ENCODE results near the gene PHLDA2. TPM values are rescaled to one million over a fixed set of nuclear protein-coding genes. Genes with fewer than 3 reads are reported as not detected.

The PHLDA2 gene
- total RNA-seq, 5 donors from 2014 or later (not counting 1 experiment from before 2014, with no cell fraction given) = 0.65 to 1.3 (median 0.79) TPM

DNA sequence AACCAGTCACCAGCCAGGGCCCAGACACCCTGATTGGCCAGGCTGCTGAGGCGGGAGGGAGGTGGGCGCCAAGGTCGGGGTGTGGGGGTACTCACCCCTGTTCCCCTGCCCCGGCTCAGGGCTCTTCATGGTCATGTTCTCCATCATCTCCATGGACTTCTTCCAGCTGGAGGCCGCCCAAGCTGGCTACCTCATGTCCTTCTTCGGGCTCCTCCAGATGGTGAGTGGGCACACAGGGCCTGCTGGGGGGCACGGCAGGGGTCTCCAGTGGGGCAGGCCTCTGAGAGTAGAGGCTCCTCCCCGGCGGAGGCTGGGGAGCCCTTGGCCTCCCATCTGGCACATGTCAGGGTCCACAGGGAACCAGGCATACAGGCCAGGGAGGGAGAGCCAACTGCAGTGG lies 10.0 kb downstream of the PHLDA2 start:
- Histone ChIP-seq H3K27me3 (replicated peaks in 1 of 2; ENCODE audit: control insufficient read depth in 2 of 2, extremely low read depth in 1 of 2, insufficient read depth in 2 of 2, low read length in 1 of 2) (no peaks in the 10 kb centered on the region), H3K4me1 (ENCODE audit: control insufficient read depth in 1 of 2, extremely low read depth in 1 of 2, insufficient read depth in 2 of 2, low read length in 2 of 2) (peaks cover 0 to 3% of the 10 kb centered on the region in 2 experiments), H3K36me3 (ENCODE audit: control insufficient read depth in 2 of 2, extremely low read depth in 1 of 2, insufficient read depth in 1 of 2, low read length in 1 of 2) (no peaks in the 10 kb centered on the region), H3K4me3 (ENCODE audit: control insufficient read depth in 1 of 2, extremely low read depth in 1 of 2, low read length in 1 of 2) (no peak overlapping the region), H3K9me3 (no peaks in the 10 kb centered on the region), H3K27ac (ENCODE audit: low read length) (no peak overlapping the region)
- Mint-ChIP-seq H3K36me3 (no peaks in the 10 kb centered on the region), H3K9me3 (no peaks in the 10 kb centered on the region), H3K4me1 (peaks cover under 1 to 2% (median 1%) of the 10 kb centered on the region in 3 donors), H3K27ac (no peak overlapping the region), H3K27me3 (no peaks in the 10 kb centered on the region), H3K4me3 (no peak overlapping the region)
- WGBS (ENCODE audit: insufficient coverage) = 91% methylated on average over 8 of the region's 9 CpGs
- DNase-seq = no peak
- POLR2A ChIA-PET = interaction anchor here in 1 of 2 donors (0.6 kb wide), 1 partner anchor 15 kb away, joined by 3 read pairs; no protein-coding TSS in a partner anchor
- no peak for ATAC-seq (replicated peaks in 1 of 4)
- CTCF ChIA-PET = no interaction called here

DNA sequence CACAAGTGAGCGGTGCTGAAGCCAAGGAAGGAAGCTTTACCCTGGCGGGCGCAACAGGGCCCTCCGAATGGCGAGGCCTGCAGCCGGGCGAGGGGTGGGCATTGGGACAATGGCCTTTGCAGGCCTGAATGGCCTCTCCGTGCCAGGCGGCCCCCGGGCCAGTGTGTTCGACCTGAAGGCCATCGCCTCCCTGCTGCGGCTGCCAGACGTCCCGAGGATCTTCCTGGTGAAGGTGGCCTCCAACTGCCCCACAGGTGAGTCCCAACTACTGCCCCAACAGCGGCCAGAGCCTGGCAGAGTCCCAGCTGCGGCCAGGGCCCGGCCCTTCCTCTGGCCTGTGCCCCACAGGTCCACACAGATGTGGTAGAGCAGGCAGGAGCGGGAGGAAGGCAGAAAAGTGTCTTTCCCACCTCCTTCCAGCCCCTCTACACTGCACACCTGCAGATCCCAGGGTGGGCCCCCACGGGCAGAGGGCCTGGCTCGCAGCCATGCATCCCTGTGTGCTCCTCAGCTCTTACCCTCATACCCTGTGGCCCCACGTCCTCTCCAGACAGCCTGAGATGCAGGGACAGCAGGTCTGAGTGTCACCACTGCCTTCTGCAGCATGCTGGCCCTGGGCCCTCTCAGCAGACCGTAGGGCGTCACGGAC lies 11.3 kb downstream of the PHLDA2 start:
- POLR2A ChIA-PET = no interaction called here
- H3K9me3 Mint-ChIP-seq = no peaks in the 10 kb centered on the region

DNA sequence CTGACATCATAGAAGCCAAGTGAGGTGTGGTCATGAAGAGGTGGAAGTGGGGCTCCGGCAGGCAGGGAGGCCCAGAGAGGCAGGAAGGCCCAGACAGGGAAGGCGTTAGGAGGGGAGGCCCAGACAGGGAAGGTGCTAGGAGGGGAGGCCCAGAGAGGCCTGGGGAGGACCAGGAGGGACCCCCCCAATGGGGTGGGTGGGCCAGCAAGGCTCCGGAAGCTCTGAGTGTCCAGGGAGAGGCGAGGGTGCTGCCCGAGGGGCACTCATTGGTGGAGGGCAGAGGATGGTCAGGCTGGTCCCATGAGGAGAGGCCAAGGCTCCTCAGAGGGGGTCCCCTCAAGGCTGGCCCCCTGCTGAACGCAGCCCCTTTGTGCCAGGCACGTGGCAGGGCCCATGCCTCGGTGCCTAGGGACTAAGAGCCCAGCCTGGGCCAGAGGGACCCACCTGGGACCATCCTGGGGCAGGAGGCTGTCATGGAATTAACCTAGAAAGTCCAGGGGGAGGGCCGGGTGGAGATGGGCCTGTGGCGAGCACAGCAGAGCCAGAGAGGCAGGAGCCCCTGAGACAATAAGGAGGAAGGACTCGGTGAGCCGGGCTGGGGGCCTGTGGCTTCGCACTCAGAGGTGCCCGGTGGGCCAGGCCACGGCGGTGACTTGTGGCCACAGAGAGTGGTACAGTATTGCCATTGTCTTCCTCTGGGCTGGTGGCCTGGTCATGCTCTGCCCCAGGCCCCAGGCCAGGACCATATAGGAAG lies 12.2 kb downstream of the PHLDA2 start:
- H3K36me3 Mint-ChIP-seq = no peaks in the 10 kb centered on the region
- Histone ChIP-seq H3K4me3 (ENCODE audit: control insufficient read depth in 1 of 2, extremely low read depth in 1 of 2, low read length in 1 of 2) (no peak overlapping the region), H3K36me3 (ENCODE audit: control insufficient read depth in 2 of 2, extremely low read depth in 1 of 2, insufficient read depth in 1 of 2, low read length in 1 of 2) (no peaks in the 10 kb centered on the region), H3K9me3 (no peaks in the 10 kb centered on the region), H3K27ac (ENCODE audit: low read length) (no peak overlapping the region), H3K27me3 (replicated peaks in 1 of 2; ENCODE audit: control insufficient read depth in 2 of 2, extremely low read depth in 1 of 2, insufficient read depth in 2 of 2, low read length in 1 of 2) (no peaks in the 10 kb centered on the region), H3K4me1 (ENCODE audit: control insufficient read depth in 1 of 2, extremely low read depth in 1 of 2, insufficient read depth in 2 of 2, low read length in 2 of 2) (peaks cover 0 to 23% of the 10 kb centered on the region in 2 experiments)
- no peak overlapping the region for H3K27ac Mint-ChIP-seq
- DNase-seq (no peak), ATAC-seq (replicated peaks in 1 of 4) (no peak)
- no peaks in the 10 kb centered on the region for H3K9me3 Mint-ChIP-seq
- H3K4me1 Mint-ChIP-seq = peaks cover 12 to 16% (median 14%) of the 10 kb centered on the region in 3 donors
- H3K4me3 Mint-ChIP-seq = no peak overlapping the region
- H3K27me3 Mint-ChIP-seq = no peaks in the 10 kb centered on the region
- CTCF ChIA-PET = no interaction called here
- 84% methylated on average over 16 of the region's 16 CpGs for WGBS (ENCODE audit: insufficient coverage)
- POLR2A ChIA-PET = no interaction called here

More for the DNA sequence above, 11.3 kb downstream of the PHLDA2 start:
- Mint-ChIP-seq H3K27me3 (no peaks in the 10 kb centered on the region), H3K4me3 (no peak overlapping the region), H3K4me1 (peaks cover 12 to 14% (median 12%) of the 10 kb centered on the region in 3 donors), H3K36me3 (no peaks in the 10 kb centered on the region), H3K27ac (no peak overlapping the region)
- peaks cover 0 to 15% of the 10 kb centered on the region in 2 experiments for H3K4me1 ChIP-seq (ENCODE audit: control insufficient read depth in 1 of 2, extremely low read depth in 1 of 2, insufficient read depth in 2 of 2, low read length in 2 of 2)
- no peaks in the 10 kb centered on the region for H3K36me3 ChIP-seq (ENCODE audit: control insufficient read depth in 2 of 2, extremely low read depth in 1 of 2, insufficient read depth in 1 of 2, low read length in 1 of 2)
- ATAC-seq (replicated peaks in 1 of 4) (no peak), DNase-seq (no peak)
- CTCF ChIA-PET = no interaction called here
- 81% methylated on average over 19 of the region's 25 CpGs for WGBS (ENCODE audit: insufficient coverage)
- H3K27ac ChIP-seq (ENCODE audit: low read length) = no peak overlapping the region
- H3K9me3 ChIP-seq = no peaks in the 10 kb centered on the region
- no peak overlapping the region for H3K4me3 ChIP-seq (ENCODE audit: control insufficient read depth in 1 of 2, extremely low read depth in 1 of 2, low read length in 1 of 2)
- no peaks in the 10 kb centered on the region for H3K27me3 ChIP-seq (replicated peaks in 1 of 2; ENCODE audit: control insufficient read depth in 2 of 2, extremely low read depth in 1 of 2, insufficient read depth in 2 of 2, low read length in 1 of 2)

DNA sequence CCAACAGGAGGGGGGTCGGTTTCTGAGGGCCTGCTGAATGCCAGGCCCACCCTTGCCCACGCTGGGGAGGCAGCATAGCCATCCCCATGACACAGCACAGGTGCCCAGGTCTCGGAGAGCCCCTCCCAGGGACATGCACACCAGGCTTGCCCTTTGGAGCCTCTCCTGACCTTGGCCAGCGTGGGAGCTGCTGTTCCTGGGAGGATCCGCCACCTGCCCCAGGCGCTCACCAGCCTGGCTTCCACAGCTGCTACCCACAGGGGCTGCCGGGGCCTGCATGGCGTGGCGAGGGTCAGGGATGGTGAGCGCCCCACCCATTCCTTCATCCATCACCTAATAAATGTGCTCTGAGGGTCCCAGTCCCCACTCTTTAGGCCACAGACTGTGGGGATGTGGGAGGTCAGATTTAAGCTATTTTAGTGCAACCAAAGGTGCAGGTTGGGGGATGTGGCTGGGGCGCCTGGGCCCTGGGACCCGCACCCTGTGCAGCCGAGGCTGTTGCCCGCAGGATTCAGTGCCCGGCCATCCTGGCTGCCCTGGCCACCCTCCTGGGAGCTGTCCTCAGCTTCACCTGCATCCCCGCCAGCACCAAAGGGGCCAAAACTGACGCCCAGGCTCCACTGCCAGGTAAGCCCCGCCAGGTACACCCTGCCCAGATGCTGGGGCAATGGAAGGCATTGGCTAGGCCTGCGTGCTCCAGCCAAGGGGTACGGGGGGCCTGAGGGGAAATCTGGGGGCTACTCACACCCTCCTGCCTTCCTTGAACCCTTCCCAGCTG lies 12.9 kb downstream of the PHLDA2 start:
- 87% methylated on average over 12 of the region's 20 CpGs for WGBS (ENCODE audit: insufficient coverage)
- Histone ChIP-seq H3K9me3 (no peaks in the 10 kb centered on the region), H3K4me3 (ENCODE audit: control insufficient read depth in 1 of 2, extremely low read depth in 1 of 2, low read length in 1 of 2) (no peak overlapping the region), H3K4me1 (ENCODE audit: control insufficient read depth in 1 of 2, extremely low read depth in 1 of 2, insufficient read depth in 2 of 2, low read length in 2 of 2) (peaks cover 0 to 24% of the 10 kb centered on the region in 2 experiments), H3K27ac (ENCODE audit: low read length) (no peak overlapping the region), H3K36me3 (ENCODE audit: control insufficient read depth in 2 of 2, extremely low read depth in 1 of 2, insufficient read depth in 1 of 2, low read length in 1 of 2) (no peaks in the 10 kb centered on the region), H3K27me3 (replicated peaks in 1 of 2; ENCODE audit: control insufficient read depth in 2 of 2, extremely low read depth in 1 of 2, insufficient read depth in 2 of 2, low read length in 1 of 2) (no peaks in the 10 kb centered on the region)
- DNase-seq = no peak
- H3K9me3 Mint-ChIP-seq = no peaks in the 10 kb centered on the region
- H3K36me3 Mint-ChIP-seq = no peaks in the 10 kb centered on the region
- no peaks in the 10 kb centered on the region for H3K27me3 Mint-ChIP-seq
- H3K4me3 Mint-ChIP-seq = no peak overlapping the region
- ATAC-seq (replicated peaks in 1 of 4) = no peak
- H3K27ac Mint-ChIP-seq = no peak overlapping the region
- CTCF ChIA-PET = no interaction called here
- POLR2A ChIA-PET = no interaction called here
- peaks cover 12 to 19% (median 17%) of the 10 kb centered on the region in 3 donors for H3K4me1 Mint-ChIP-seq

DNA sequence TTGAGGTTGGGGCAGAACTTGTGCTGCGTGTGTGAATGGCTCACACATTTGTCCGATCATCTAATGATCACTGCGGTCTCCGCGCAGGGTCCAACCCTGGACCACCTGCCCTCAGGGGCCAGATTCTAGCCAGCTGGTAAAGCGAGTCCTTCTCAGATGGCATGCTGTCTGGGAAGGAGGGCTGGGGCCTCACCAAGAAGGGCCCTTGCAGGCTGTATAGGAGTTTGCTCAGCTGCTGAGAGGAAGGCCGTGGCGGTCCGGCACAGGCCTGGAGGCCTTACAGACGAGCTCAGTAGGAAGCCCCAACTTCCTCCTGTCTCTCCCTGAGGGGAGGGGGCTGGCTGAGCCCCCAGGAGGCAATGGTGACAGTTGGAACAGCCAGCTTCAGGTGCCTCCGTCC lies 13.7 kb downstream of the PHLDA2 start:
- POLR2A ChIA-PET = no interaction called here
- H3K27me3 Mint-ChIP-seq = no peaks in the 10 kb centered on the region
- H3K36me3 Mint-ChIP-seq = no peaks in the 10 kb centered on the region
- Histone ChIP-seq H3K9me3 (no peaks in the 10 kb centered on the region), H3K27ac (ENCODE audit: low read length) (no peak overlapping the region), H3K27me3 (replicated peaks in 1 of 2; ENCODE audit: control insufficient read depth in 2 of 2, extremely low read depth in 1 of 2, insufficient read depth in 2 of 2, low read length in 1 of 2) (no peaks in the 10 kb centered on the region), H3K4me1 (ENCODE audit: control insufficient read depth in 1 of 2, extremely low read depth in 1 of 2, insufficient read depth in 2 of 2, low read length in 2 of 2) (peaks cover 0 to 24% of the 10 kb centered on the region in 2 experiments), H3K36me3 (ENCODE audit: control insufficient read depth in 2 of 2, extremely low read depth in 1 of 2, insufficient read depth in 1 of 2, low read length in 1 of 2) (no peaks in the 10 kb centered on the region), H3K4me3 (ENCODE audit: control insufficient read depth in 1 of 2, extremely low read depth in 1 of 2, low read length in 1 of 2) (no peak overlapping the region)
- ATAC-seq (replicated peaks in 1 of 4) (no peak), DNase-seq (no peak)
- WGBS (ENCODE audit: insufficient coverage) = 78% methylated on average over 6 of the region's 11 CpGs
- H3K4me1 Mint-ChIP-seq = peaks cover 12 to 19% (median 17%) of the 10 kb centered on the region in 3 donors
- no peak overlapping the region for H3K27ac Mint-ChIP-seq
- H3K9me3 Mint-ChIP-seq = no peaks in the 10 kb centered on the region
- H3K4me3 Mint-ChIP-seq = no peak overlapping the region
- CTCF ChIA-PET = no interaction called here

DNA sequence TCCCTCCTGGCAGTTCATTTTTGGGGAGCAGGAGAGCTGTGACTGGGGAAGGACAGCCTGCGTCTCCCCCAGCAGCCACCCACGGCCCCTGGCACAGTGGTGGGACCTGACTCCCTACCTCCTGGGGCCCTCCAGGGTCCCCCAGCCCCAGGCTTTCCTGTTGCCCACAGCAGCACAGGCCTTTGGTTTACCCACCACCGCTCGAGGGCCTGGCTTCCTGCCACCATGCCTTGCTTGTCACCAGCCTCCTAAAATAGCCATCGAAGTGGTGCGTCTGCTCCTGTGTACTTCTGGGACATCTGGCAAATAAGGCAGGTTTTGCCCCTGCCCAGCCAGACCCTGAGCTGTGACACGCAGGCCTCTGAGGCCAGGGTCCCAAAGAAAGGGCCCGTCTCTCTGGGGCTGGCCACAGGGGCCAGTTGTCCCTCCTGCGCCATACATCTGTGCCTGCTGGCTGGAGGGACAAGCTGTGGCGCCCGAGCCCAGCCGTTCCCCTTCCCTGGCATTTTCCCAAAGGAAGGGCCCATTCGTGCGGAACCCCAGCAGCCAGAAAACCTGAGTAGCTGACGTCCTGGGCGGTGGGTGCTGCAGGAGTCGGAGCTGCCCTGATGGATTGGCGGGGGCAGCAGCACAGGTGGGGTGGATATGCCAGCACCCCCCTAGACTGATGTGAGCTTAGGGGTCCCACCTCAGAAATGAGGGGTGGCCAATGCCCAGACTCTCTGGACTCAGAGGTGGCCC lies 14.6 kb downstream of the PHLDA2 start:
- 69% methylated on average over 18 of the region's 18 CpGs for WGBS (ENCODE audit: insufficient coverage)

More for the DNA sequence above, 14.6 kb downstream of the PHLDA2 start:
- POLR2A ChIA-PET = no interaction called here
- Mint-ChIP-seq H3K9me3 (no peaks in the 10 kb centered on the region), H3K27ac (no peak overlapping the region), H3K4me3 (no peak overlapping the region), H3K4me1 (peaks cover 12 to 19% (median 17%) of the 10 kb centered on the region in 3 donors), H3K36me3 (no peaks in the 10 kb centered on the region), H3K27me3 (no peaks in the 10 kb centered on the region)
- DNase-seq = no peak
- CTCF ChIA-PET = no interaction called here
- H3K4me1 ChIP-seq (ENCODE audit: control insufficient read depth in 1 of 2, extremely low read depth in 1 of 2, insufficient read depth in 2 of 2, low read length in 2 of 2) = peaks cover 0 to 24% of the 10 kb centered on the region in 2 experiments
- ATAC-seq (replicated peaks in 1 of 4) = no peak
- peaks cover 0 to 3% of the 10 kb centered on the region in 2 donors for H3K36me3 ChIP-seq (ENCODE audit: control insufficient read depth in 2 of 2, extremely low read depth in 1 of 2, insufficient read depth in 1 of 2, low read length in 1 of 2)
- H3K27me3 ChIP-seq (replicated peaks in 1 of 2; ENCODE audit: control insufficient read depth in 2 of 2, extremely low read depth in 1 of 2, insufficient read depth in 2 of 2, low read length in 1 of 2) = no peaks in the 10 kb centered on the region
- no peak overlapping the region for H3K4me3 ChIP-seq (ENCODE audit: control insufficient read depth in 1 of 2, extremely low read depth in 1 of 2, low read length in 1 of 2)
- no peaks in the 10 kb centered on the region for H3K9me3 ChIP-seq
- no peak overlapping the region for H3K27ac ChIP-seq (ENCODE audit: low read length)

Measured in T-cell (primary cell).